Stomach (tissue), 4 donors: Measurements from ENCODE around the gene RDH5.

Source experiments
- EP300 ChIP-seq: sonication (generic); formaldehyde crosslinking; IDR thresholded peaks from one replicate; pipeline ENCODE4 v1.6.1; 2017; ENCODE audit warnings: antibody characterized with exemption
- TF ChIP-seq, protein P1 (sequence below), 7 experiments: fragments of 450-650 bp in 4 of 7; fragments of 200-600 bp in 3 of 7; sonication (generic) in 3 of 7; IDR thresholded peaks; one replicate each; pipeline ENCODE4 v1.5.1; 2016 to 2019; ENCODE audit warnings: antibody characterized with exemption in 7 of 7, control low read depth in 2 of 7, mild to moderate bottlenecking in 1 of 7

DNA sequence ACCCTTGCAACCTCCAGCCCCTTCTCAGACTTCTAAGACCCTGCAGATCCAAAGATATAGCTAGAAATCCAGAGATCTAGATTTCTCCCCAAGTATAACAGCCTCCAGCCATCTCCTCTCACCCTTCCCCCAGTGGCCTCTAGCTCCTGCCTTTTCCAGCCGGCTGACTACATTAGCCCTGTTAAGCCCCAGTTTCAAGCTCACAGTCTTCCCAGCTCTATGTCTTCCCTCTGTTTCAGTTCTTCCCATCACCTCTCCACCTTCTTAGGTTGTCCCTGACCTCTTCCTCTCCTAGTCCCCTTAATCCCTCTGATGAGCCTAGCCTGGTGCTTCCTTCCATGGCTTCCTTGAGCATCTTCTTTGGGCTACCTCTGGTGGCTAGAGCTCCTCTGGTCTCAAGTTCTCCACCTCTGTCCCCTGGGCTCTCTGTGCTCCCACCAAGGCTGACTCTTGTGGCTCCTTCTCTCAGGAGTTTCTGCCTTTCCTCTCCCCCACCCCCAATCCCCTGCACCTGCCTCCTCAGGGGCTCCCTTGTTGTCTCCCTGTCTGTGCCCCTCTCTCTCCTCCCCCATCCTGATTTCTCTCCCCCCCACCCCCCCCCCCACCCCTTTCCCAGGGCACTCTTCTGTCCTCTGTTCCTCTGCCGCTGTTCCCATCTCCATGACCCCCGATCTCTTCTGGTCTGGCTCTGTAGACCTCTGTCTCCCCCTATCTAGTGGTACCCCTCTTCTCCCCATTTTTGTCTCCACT lies 21.9 kb downstream of the RDH5 start:
- TF ChIP-seq, protein P1, sequence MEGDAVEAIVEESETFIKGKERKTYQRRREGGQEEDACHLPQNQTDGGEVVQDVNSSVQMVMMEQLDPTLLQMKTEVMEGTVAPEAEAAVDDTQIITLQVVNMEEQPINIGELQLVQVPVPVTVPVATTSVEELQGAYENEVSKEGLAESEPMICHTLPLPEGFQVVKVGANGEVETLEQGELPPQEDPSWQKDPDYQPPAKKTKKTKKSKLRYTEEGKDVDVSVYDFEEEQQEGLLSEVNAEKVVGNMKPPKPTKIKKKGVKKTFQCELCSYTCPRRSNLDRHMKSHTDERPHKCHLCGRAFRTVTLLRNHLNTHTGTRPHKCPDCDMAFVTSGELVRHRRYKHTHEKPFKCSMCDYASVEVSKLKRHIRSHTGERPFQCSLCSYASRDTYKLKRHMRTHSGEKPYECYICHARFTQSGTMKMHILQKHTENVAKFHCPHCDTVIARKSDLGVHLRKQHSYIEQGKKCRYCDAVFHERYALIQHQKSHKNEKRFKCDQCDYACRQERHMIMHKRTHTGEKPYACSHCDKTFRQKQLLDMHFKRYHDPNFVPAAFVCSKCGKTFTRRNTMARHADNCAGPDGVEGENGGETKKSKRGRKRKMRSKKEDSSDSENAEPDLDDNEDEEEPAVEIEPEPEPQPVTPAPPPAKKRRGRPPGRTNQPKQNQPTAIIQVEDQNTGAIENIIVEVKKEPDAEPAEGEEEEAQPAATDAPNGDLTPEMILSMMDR (IDR thresholded peaks at IDR 0.05): no peak
- no peak for TF ChIP-seq EP300
